Right ventricle myocardium inferior (tissue), 1 donor: ENCODE data around the gene KIAA0232. TPM values are rescaled to one million over a fixed set of nuclear protein-coding genes. Genes with fewer than 3 reads are reported as not detected.

Source experiments
- total RNA-seq: library from RNA; stranded (reverse); fragmentation: NEBNext Ultra II Directional; extraction: Animal tissue kit (Norgen Biotek cat#: 25700); gene quantifications from one replicate; pipeline ENCODE4 v1.2.1, GENCODE V29; 2021
- donor health status: DM: no; HTN: yes; CAD: no; lungs with severe emphysema.

KIAA0232 gene
- total RNA-seq, 1 donor from 2014 or later: 72.1 TPM

Other genes with a start within 250 kb of the KIAA0232 start
- 17.8 TPM for gene MAN2B2, start 207.5 kb upstream of the KIAA0232 start, total RNA-seq
- gene MRFAP1, start 142.0 kb upstream of the KIAA0232 start, total RNA-seq: 234 TPM
- gene S100P, start 88.8 kb upstream of the KIAA0232 start, total RNA-seq: not detected
- 41.7 TPM for gene MRFAP1L1, start 72.9 kb upstream of the KIAA0232 start, total RNA-seq
- 6.0 TPM for gene BLOC1S4, start 66.6 kb upstream of the KIAA0232 start, total RNA-seq
- gene TBC1D14, start 127.1 kb downstream of the KIAA0232 start, total RNA-seq: 36.1 TPM